Measurements from ENCODE around the gene SLC50A1.
A peak's percentile ranks its signal among the peaks of the same experiment; 100 is the strongest.

The SLC50A1 gene

DNA sequence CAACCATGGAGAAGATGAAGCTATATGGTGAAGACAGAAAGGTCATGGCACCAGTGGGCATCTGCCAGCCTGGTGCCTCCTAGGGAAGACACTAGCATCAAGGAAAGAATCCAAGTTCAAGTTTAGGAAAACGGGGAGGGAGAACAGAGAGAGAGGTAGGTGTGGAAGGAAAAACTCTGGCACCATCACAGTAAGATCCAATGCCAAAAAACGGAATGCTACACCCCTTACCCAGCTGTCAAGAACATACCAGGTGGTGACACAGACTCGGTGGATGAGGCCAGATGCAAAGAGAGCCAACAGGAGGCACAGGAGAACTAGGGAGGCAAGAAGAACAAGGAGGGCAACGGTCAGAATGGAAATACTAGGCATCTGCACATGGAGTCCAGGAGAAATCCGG lies 33.9 kb downstream of the SLC50A1 start:
- DNase-seq (ENCODE audit: low read depth in 2 of 3, low spot score in 1 of 3): no peak

DNA sequence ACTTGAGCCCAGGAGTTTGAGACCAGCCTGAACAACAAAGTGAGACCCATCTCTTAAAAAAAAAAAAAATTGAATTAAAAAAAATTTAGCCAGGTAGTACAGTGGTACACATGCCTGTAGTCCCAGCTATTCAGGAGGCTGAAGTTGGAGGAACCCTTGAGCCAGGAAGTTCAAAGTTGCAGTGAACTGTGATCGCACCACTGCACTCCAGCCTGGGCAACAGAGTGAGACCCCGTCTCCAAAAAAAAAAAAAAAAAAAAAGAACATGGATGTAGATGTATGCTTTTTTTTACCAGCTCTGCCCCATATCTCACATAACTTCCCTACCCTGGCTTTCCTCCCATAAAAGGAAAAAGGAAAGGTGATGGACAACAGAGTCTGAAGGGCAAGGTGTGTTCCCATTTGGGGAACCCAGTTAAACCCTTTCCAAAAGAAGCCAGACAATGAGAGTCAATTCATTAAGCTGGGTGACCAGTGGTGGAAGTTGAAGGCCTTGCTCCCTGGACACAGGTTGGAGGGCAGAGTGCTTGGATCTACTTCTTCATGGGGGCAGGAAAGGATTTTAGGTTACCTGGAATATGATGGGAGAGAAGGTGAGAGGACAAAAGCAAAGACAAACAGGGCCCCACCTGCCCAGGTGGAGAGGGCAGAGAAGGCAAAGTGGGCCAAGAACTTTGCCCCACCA lies 34.6 kb downstream of the SLC50A1 start:
- DNase-seq (ENCODE audit: low read depth in 2 of 3, low spot score in 1 of 3): no peak

DNA sequence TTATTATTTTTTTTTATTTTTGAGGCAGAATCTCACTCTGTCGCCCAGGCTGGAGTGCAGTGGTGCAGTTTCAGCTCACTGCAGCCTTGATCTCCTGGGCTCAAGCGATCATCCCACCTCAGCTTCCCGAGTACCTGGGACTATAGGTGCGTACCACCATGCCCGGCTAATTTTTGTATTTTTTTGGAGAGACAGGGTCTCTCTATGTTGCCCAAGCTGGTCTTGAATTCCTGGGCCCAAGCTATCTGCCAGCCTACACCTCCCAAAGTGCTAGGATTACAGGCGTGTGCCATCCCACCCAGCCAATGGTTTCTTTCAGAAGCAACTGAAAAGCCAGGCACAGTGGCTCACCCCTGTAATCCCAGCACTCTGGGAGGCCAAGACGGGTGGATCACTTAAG lies 35.2 kb downstream of the SLC50A1 start:
- no peak for DNase-seq (ENCODE audit: low read depth in 2 of 3, low spot score in 1 of 3)

DNA sequence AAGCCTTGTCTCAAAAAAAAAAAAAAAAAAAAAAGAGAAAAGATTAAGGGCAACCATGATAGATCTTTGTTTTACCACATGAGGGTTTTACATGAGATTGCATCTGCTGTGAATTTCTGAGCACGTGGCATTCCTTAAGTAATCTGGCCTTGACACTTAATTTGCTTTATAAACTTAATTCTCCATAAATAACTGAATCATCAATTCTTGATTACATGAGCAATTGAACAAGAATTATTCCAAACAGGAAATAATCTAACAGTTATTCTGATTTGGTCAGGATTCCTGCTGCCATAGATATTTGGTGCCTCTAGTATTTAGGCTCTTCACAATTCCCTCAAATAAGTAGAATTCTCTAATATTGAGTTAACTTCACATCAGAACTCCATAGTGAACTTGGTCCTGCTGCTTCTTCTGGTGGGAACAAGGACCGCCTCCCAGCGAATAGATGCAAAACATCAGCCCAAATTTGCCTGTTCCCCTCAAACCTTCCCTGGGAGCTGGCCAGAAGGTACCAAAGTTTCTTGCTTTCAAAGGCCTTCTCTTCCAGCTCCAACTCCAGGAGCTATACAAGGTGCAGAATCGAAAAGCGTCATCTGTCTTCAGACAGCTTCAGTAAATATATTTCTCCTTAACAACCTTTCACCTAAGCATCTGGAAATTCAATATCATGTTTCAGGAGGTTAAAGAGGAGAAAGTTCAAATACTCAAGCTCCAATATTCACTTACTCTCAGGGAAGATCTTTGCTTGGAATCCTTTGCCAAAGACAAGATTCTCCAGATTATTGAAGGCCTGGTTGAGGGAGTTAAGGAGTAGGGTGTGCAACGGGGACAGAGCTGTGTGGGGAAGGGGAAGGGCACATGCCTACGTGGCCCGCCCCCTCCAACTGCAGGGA lies 36.4 kb downstream of the SLC50A1 start:
- DNase-seq (ENCODE audit: low read depth in 2 of 3, low spot score in 1 of 3): no peak

DNA sequence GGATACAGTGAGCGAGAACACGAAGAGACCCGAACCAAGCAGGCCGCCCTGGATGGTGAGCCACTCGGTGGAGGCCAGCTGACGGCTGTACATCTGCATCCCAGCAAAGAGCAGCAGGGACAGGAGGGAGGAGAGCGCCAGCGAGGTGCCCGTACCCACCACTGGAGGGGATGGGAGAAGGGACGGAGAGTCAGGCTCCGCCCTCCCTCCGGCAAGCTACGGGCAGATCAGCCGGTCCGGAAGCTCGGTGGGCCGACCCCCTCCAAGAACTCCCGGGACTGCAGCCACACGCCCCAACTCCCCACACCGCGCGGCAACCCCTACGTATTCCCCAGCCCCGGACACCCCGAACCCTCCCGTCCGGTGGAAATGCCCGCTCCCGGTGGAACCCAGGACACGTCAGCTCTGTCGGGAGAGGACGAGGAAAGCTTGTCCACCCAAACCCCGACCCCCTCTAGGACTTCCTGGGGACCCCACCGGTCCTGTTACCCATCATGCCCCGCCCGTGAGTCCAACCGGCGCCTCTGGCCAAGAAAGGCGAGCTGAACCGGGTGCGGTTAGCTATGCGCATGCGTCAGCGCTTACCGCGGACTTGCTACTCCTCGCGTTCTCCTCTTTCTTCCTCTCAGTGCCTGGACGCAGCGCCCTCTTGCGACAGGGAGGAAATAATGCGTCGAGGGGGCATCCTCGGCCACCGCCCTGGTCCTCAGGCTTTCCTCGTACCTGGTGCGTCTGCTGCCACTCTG lies 37.3 kb downstream of the SLC50A1 start, which contains the start of gene KRTCAP2:
TSS of gene KRTCAP2 (minus strand) at position 573 of the 746 bp plus-strand sequence. CDS start at position 493, 80 bp downstream.
- peak; percentile 92 to 94 (median 93) for DNase-seq (ENCODE audit: low read depth in 2 of 3, low spot score in 1 of 3)

DNA sequence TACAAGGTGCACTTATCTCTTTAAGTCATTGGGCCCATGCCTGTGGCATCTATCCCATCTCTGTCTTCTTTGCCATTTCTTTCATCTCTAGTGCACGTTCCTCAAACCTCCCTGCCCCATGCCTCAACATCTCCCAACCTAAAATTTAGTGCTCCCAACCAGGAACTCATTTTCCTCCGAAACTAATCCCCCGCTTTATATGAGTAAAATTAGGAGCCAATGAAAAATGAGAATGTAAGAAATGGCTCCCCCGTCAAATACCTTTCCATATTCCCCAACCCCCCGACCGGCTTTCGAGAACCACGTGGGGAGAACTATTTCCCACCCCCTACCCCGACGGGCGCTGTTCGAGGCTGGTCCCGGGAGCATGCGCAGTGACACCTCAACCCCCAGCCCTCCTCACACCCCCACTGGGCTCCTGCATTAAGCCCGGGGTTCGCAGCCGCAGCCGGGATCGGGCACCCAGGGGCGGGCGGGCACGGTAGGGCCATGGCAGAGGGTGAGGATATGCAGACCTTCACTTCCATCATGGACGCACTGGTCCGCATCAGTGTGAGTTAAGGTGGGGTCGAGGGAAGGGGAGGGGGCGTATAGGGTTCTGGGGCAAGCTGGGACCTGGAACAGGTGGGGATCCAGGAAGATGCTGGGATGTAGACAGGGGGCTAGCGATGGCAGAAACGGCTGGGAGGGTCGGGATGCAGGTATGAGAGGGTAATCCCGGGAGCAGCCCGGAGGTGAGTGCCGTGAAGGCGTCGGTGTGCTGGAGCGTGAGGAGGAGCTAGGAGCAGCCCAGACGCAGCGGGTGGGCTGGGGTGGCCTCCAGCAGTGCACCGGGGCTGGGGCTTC lies 38.0 kb downstream of the SLC50A1 start, which contains the start of gene TRIM46:
TSS of gene TRIM46 (plus strand) at position 372 of the 846 bp plus-strand sequence. CDS start at position 490, 118 bp downstream.
- peak; percentile 60 to 67 (median 63) for DNase-seq (ENCODE audit: low read depth in 2 of 3, low spot score in 1 of 3)

DNA sequence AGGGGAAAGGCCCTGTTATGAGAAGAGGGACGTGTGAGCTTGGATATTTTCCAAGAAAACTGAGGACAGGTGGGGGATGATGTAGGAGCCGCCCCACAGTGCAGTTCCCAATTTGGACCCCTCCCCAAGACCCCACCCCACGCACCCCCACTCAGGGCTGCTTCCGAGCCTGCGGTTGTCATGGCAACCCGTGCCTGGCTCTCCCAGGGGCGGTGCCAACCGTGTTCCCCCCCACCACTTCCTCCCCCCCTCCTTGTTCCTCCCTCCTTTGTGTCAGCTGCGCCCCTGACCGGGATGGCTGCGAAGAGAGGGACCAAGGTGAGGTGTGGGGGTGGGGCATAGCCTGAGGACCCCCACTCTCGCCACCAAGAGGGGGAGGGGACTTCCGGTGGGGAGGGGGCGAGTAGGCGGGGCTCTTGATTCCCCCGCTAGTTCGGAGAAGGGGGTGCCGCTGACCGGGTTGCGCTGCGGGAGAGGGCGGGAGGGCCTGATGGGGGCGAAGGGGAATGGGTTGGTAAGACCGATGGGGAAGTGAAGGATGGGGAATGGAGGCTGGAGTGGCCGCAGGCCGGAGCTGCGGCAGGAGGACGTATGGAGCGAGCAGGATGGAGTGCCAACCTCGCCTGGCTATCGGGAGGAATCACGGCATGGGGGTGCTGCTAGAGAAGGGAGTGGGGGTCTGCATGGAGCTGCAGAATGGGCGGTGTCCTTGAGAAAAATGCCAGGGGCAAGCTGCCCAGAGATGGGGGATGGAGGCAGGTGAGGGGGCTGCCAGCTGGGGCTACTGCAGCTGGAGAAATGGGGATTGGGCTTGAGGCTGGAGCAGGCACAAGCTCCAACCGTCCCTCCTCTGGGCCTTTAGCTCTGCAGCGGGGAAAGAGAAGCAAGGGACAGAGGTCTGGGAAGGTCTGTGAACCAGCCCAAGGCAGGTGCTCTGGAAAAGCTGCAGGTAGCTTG lies 39.0 kb downstream of the SLC50A1 start:
- DNase-seq (ENCODE audit: low read depth in 2 of 3, low spot score in 1 of 3): peak in 2 of 3 donors; percentile 34 to 35

DNA sequence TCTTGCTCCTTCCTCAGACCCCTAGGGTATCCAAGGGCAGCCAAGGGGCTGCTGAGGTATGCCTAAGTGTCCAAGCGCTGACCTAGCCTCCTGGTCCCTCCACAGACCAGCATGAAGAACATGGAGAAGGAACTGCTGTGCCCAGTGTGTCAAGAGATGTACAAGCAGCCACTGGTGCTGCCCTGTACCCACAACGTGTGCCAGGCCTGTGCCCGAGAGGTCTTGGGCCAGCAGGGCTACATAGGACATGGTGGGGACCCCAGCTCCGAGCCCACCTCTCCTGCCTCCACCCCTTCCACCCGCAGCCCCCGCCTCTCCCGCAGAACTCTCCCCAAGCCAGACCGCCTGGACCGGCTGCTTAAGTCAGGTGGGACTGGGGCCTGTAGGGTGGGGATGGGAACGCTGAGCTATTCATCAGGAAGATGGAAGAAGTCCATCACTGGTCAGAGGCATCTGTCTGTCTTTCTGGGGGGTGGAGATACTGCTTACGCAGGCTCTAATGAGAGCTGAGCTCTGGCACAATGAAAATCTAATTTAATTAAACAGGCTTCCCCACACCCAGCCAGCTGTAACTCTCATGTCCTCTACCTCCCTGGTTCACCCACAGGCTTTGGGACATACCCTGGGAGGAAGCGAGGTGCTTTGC lies 39.8 kb downstream of the SLC50A1 start:
- DNase-seq (ENCODE audit: low read depth in 2 of 3, low spot score in 1 of 3): no peak

DNA sequence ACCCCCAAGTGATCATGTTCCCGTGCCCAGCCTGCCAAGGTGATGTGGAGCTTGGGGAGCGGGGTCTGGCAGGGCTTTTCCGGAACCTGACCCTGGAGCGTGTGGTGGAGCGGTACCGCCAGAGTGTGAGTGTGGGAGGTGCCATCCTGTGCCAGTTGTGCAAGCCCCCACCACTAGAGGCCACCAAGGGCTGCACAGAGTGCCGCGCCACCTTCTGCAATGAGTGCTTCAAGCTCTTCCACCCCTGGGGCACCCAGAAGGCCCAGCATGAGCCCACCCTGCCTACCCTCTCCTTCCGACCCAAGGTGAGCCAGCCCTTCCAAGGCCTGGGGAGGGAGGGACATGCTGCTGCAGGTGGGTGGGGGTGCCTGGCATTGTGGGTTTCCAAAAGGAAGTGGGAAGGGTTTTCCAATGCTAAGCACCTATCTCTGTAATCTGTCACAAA lies 40.3 kb downstream of the SLC50A1 start:
- DNase-seq (ENCODE audit: low read depth in 2 of 3, low spot score in 1 of 3): peak in 1 of 3 donors; percentile 16

DNA sequence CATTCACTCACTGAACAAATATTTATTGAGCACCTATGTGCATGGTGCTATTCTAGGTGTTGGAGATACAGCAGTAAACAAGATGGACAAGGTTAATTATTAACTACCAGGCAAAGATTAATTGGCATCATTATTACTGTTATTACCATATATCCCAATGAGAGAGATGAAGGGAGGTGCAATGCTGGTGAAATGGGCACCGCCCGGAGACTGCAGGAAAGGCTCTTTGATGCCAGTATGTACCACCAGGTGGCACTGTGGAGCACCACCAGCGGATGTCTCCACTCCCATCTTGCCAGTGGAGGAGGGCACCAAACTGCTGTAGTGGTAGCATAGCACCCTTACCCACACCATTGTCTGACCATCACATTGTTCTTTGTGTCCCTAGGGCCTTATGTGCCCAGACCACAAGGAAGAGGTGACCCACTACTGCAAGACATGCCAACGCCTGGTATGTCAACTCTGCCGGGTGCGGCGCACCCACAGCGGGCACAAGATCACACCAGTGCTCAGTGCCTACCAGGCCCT lies 41.0 kb downstream of the SLC50A1 start:
- peak; percentile 77 to 93 (median 82) for DNase-seq (ENCODE audit: low read depth in 2 of 3, low spot score in 1 of 3)

DNA sequence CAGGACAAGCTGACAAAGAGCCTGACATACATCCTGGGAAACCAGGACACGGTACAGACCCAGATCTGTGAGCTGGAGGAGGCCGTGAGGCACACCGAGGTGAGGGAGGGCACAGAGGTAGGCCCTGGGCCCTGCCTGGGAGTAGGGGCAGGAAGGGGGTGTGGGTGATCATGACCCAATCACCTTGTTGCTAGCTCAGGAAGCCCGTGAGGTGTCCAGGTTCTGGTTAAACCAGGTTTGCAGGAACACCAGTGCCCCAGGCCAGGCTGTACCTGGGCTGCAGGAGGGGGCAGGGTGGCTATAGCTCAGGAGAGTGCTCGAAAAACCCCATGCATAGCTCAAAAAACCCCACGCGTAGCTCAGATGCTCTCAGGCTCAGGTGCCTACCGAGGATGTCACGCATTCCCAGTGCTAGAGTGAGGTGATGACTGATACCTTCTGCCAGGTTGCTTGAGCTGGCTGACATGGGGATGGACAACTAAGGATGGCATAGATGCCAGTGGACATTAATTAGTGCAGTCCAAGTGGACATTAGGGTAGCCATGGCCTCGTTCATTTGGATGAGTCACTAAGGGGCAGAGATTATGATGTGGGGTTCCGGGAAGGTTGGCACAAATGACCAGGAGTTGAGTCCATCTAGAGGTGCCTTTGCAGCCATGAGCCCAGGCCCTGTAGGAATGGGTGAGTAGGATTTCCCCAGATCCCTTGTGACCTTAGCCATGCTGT lies 41.7 kb downstream of the SLC50A1 start:
- no peak for DNase-seq (ENCODE audit: low read depth in 2 of 3, low spot score in 1 of 3)

DNA sequence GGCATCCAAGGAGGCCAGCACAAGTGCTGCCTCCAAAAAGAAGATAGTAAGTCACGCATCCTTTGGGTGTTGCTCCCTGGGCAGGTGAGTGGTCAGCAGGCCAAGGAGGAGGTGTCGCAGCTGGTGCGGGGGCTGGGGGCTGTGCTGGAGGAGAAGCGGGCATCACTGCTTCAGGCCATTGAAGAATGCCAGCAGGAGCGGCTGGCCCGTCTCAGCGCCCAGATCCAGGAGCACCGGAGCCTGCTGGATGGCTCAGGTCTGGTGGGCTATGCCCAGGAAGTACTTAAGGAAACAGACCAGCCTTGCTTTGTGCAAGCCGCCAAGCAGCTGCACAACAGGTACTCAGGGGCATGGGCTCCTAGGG lies 42.2 kb downstream of the SLC50A1 start:
- DNase-seq (ENCODE audit: low read depth in 2 of 3, low spot score in 1 of 3): no peak

DNA sequence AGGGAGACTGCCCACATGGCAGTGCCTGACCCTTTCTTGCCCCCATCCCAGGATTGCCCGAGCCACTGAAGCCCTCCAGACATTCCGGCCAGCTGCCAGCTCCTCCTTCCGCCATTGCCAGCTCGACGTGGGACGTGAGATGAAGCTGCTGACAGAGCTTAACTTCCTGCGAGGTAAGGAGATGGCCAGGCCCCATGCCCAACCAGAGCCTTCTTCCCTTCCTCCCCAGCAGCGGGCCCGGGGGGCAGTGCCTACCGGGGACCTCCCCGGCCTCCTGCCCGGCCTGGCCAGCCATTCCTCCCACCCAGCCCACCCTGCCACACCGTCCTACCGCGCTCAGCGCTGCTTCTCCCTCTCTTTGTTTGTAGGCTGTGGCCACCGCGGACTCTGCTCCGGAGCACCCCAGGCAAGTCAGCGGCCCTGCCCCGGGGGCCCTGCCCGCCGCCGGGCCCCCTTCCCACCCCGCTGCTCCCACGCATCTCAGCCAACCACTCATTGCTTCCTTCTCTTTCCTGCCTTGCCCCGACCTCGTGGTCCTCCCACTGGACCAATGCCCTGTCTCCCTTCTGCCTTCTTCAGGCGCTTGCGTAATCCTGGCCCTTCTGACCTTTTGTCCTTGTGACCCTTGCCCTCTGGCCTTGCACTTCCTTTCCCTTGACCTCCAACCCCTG lies 42.9 kb downstream of the SLC50A1 start:
- DNase-seq (ENCODE audit: low read depth in 2 of 3, low spot score in 1 of 3): no peak

DNA sequence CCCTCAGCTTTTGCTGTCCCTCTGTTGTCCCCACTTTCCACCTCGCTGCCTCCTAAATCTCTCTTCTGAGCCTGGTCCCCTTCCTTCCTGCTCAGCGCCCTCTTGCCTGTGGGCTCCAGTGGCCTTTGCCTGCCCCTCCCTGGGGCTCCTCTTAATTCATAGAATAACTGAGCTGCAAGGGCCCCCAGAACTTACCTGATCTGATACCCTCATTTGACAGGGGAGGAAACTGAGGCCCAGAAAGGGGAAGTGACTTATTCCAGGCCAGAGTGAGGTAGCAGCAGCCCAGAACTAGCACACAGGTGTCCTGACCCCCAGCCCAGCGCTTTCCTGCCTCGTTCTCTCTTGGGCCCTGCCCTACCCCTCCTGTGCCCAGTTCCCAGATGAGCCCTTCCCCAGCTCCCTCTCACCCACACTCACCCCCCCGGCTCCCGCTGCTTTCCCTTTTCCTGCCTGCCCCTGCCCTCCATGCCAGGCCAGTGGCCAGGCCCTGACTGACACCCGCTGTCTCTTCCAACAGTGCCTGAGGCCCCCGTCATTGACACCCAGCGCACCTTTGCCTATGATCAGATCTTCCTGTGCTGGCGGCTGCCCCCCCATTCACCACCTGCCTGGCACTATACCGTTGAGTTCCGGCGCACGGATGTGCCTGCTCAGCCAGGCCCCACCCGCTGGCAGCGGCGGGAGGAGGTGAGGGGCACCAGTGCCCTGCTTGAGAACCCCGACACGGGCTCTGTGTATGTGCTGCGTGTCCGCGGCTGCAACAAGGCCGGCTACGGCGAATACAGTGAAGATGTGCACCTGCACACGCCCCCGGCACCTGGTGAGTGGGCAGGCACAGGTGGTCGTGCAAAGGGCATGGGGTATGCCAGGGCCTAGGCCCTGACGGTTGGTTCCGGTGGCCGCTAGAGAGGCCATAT lies 43.7 kb downstream of the SLC50A1 start:
- no peak for DNase-seq (ENCODE audit: low read depth in 2 of 3, low spot score in 1 of 3)

DNA sequence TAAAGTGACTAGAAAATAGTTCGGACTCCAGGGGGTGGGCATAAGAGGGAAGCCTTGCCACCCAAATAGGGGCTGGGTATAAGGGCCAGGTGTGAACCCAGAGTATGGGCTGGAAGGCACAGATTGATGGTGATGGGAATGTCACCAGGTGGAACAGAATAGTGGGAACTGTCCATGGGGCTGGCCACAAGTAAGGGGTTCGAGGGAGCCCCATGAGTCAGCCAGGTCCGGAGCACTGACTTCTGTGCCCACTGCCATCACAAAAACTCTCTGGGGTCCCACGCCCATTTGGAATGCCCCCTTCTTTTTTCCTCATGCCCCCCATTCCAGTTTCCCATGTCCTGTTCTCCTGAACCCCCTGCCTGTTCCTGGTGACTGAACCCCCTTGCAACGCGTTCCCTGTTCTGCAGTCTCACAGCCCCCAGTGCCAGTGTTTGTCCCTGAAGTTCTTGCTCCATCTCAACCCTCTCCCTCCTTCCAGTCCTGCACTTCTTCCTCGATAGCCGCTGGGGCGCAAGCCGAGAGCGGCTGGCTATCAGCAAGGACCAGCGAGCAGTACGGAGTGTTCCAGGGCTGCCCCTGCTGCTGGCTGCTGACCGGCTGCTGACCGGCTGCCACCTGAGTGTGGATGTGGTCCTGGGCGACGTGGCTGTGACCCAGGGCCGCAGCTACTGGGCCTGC lies 45.9 kb downstream of the SLC50A1 start:
- no peak for DNase-seq (ENCODE audit: low read depth in 2 of 3, low spot score in 1 of 3)

Data from stimulated activated CD4-positive, alpha-beta T cell treated with anti-CD3 and anti-CD28 coated beads, Interleukin-12 subunit alpha, Interleukin-12 subunit beta, amount 100 ng/mL, for 48 hours (primary cell).